ENCODE results near the gene TNS3.
"Not testable (repeated sequence)": the region's sequence is repeated elsewhere in the genome, so short reads cannot be mapped to it uniquely, and the experiment has no call there.

TNS3 gene

GRCh38 chr7:47268851-47269836 lies 312.8 kb downstream of the TNS3 start:
- DNase-seq, result no peak

DNA sequence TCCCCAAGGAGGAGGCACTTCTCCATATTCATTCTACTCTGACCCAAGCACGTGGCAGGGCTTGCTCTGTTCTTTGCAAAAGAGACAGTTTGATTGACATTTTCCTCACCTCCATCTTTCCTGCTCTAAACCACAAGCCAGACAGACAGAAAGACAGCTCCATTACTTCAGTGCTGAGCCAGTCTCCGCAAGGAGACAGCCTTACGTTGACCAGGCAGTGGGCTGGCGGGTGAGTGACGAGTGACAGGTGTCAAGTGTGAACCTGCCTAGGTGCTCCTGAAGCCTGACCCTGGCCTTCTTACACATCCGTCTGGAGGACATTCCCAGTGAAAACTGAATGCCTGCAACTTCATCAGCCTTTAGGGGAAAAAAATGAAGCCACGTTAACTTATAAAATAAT lies 314.6 kb downstream of the TNS3 start:
- no peak for DNase-seq

GRCh38 chr7:47266799-47267198 lies 315.1 kb downstream of the TNS3 start:
- no peak for DNase-seq

DNA sequence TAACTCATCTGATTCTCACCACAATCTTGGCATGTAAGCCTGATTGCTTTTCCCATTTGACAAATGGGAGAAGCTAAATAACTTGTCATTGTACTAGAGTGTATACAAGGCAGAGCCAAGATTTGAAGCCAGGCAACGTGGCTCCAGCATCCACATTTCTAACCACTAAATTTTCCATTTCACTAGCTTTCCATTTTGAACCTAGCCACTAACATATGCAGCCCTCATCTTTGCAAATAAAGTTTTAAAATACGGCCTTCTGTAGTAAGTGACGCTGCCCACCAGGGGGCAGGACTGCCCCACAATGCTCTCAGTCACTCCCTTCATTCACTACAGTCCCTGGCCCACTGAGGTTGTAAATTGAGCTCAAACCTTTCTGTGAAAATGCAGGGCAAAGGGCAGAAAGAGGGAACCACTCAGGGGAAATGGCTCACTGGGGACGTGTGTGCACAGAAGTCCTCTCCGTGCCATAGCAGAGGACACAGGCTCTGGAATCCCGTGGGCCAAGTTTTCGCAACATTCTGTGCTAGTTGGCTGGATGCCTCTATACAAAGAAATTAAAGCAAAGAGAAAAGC lies 315.7 kb downstream of the TNS3 start:
- peak; percentile 51 to 77 for DNase-seq

DNA sequence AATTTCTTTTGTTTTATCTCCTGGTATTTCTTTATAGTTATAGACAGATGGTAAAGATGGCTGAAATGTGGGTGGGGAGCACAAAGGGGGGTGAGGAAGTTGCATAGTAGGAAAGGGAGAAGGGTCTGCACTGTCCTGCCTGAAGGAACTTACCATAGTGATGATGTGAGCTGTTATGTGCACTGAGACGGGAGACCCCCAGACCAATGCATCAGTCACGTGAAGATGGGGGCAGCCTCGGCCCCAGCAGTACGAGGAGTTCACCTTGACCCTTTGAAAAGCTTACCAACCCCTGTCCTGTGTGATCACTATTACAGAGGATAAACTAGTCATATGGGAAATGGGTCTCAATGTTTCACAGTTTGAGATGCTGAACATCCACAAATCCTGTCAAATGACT lies 316.3 kb downstream of the TNS3 start:
- no peak for DNase-seq

- DNase-seq, result no peak
Measured at GRCh38 chr7:47264021-47264651, 317.8 kb downstream of the TNS3 start.

DNA sequence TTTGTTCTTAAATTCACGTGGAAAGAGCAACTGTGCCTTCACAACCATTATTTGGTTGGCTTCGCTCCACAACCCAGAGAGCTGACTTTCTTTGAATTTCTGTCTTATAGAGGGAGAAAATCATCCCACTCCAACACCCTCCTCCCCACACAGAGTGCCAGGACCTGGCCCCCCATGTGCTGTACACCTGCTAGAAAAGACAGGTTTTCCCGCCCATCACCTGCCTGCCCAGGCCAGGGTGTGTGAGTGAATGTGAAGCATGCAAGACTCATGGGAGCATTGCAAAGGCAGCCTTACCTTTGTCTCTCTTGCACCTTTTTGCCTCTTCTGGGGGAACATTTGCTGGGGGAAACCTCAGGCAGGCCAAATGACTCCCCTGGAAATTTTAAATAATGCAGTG lies 319.0 kb downstream of the TNS3 start:
- no peak for DNase-seq

DNA sequence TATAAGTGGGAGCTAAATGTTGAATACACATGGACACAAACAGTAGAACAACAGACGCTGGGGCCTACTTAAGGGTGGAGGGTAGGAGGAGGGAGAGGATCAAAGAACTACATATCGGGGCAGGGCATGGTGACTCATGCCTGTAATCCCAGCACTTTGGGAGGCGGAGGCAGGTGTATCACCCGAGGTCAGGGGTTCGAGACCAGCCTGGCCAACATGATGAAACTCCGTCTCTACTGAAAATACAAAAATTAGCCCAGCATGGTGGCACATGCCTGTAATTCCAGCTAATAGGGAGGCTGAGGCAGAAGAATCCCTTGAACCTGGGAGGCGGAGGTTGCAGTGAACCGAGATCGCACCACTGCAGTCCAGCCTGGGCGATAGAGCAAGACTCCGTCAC lies 319.8 kb downstream of the TNS3 start:
- DNase-seq, result not testable (repeated sequence)

- no peak for DNase-seq
Measured at GRCh38 chr7:47260270-47260669, 321.6 kb downstream of the TNS3 start.

- no peak for DNase-seq
Measured at GRCh38 chr7:47259682-47260081, 322.2 kb downstream of the TNS3 start.

- DNase-seq, result no peak
Measured at GRCh38 chr7:47258798-47259197, 323.1 kb downstream of the TNS3 start.

- no peak for DNase-seq
Measured at GRCh38 chr7:47256016-47256415, 325.9 kb downstream of the TNS3 start.

- no peak for DNase-seq
Measured at GRCh38 chr7:47255441-47255840, 326.5 kb downstream of the TNS3 start.

- no peak for DNase-seq
Measured at GRCh38 chr7:47255007-47255406, 326.9 kb downstream of the TNS3 start.

DNA sequence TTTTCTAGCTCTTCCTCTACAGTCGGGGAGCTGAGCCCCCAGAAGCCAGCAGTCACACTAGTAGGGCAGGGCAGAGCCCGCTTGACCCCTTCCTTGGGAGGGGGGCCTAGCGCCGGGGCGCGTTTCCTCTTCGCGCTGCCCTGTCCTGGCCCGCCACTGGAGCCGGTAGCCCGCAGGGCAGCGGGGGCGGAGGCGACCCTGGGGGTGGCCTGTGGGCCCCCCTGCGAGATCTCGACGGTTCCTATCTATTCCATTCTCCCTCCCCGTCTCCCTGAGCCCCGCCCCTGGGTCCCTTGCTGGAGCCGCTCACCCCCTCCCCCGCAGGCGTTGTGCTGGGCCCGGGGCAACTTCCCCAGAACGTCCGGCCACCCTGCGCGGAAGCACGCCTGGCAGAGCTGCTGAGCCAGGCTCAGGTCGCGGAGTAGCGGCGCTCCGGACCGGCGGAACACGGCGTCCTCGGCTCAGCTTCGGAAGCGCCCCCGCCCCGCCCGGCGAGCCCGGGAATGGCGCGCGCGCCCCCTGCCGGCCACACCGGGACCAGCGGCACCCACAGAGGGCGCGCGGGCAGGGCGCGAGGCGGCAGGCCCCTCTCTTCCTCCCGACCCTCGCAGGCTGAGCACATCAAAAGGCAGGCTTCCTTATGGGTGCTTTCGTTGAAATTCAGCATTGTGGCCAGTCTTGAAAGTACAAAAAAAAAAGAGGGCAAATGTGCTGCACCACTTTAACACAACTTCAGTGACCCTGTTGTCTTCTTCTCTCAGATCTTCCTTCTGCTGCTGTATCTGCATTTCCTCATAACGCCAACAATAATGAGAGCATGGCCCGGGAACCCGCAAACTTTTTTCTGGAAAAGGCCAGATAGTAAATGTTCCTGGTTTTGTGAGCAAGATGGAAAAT lies 327.6 kb downstream of the TNS3 start:
- peak; percentile 30 to 71 for DNase-seq

GRCh38 chr7:47253650-47254080 lies 328.2 kb downstream of the TNS3 start:
- DNase-seq, result peak; percentile 12 to 15

GRCh38 chr7:47252675-47253074 lies 329.2 kb downstream of the TNS3 start:
- DNase-seq, result peak in 1 of 2 donors; percentile 38

GRCh38 chr7:47249361-47249760 lies 332.6 kb downstream of the TNS3 start:
- DNase-seq, result no peak

- no peak for DNase-seq
Measured at GRCh38 chr7:47248797-47249196, 333.1 kb downstream of the TNS3 start.

DNA sequence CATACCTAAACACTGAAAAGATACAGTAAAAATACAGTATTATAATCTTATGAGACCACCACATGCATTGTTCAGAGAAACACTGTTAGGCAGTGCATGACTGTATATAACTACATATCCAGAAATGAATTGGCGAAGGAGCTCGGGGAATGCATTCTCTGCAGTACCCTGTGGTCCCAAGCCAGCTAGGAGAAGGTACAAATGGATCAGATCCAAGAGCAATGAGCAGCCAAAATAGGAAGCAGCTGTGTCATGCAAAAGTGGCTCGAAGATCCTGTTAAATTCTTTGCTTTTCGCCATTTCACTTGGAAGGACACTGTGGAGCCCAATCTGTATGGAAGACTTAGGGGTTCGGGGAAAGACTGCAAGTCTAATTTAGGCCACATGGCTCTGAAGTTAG lies 334.8 kb downstream of the TNS3 start:
- DNase-seq, result no peak

- no peak for DNase-seq
Measured at GRCh38 chr7:47244692-47245091, 337.2 kb downstream of the TNS3 start.

All from inflammatory macrophage treated with lipopolysaccharide for 1 hour (primary cell).